Activated CD8-positive, alpha-beta T cell treated with anti-CD3 and anti-CD28 coated beads for 36 hours (primary cell): Measurements from ENCODE around the gene PEX14. TPM values are rescaled to one million over a fixed set of nuclear protein-coding genes. Genes with fewer than 3 reads are reported as not detected.

Source experiments
- ATAC-seq: fragments of 200-7000 bp; cut with Tn5 transposase; one replicate; pipeline ENCODE4 v1.10.0; 2021; ENCODE audit warnings: mild to moderate bottlenecking, moderate library complexity
- CTCF ChIA-PET: fragments of 350-600 bp; sonication (Branson Sonifier 250); formaldehyde crosslinking; loops from one replicate; lab custom pipeline; 2021; ENCODE audit warnings: antibody characterized with exemption; lab: Charles Lee
- POLR2A ChIA-PET: fragments of 350-600 bp; sonication (Branson Sonifier 250); formaldehyde crosslinking; loops from one replicate; lab custom pipeline; 2021; ENCODE audit warnings: antibody characterized with exemption; lab: Charles Lee
- DNase-seq: peaks from one replicate; pipeline ENCODE4 v3.0.0-alpha.2; 2020
- H3K27ac Mint-ChIP-seq: one replicate; pipeline ENCODE4 v1.8.0; 2021; ENCODE audit warnings: mild to moderate bottlenecking, mixed read lengths
- H3K27me3 Mint-ChIP-seq: one replicate; pipeline ENCODE4 v1.8.0; 2021; ENCODE audit warnings: mixed read lengths
- H3K36me3 Mint-ChIP-seq: one replicate; pipeline ENCODE4 v1.8.0; 2021; ENCODE audit warnings: low read depth, mixed read lengths
- H3K4me1 Mint-ChIP-seq: one replicate; pipeline ENCODE4 v1.8.0; 2021; ENCODE audit warnings: low read depth, mixed read lengths
- H3K4me3 Mint-ChIP-seq: one replicate; pipeline ENCODE4 v1.8.0; 2021; ENCODE audit warnings: mild to moderate bottlenecking, moderate library complexity, mixed read lengths
- H3K9me3 Mint-ChIP-seq: one replicate; pipeline ENCODE4 v1.8.0; 2021; ENCODE audit warnings: mixed read lengths
- intact Hi-C: fragments of 100-400 bp; cut with micrococcal nuclease; formaldehyde crosslinking; loops from one replicate; pipeline ENCODE4 v1.10.0; 2022
- total RNA-seq, 2 experiments: library from RNA; stranded (reverse); gene quantifications; one replicate each; pipeline ENCODE4 v1.2.3, GENCODE V29; 2021
- TF ChIP-seq, protein P1 (sequence below): fragments of 200-600 bp; IDR thresholded peaks from one replicate; pipeline ENCODE4 v1.8.0; 2022; ENCODE audit warnings: antibody characterized with exemption, mild to moderate bottlenecking

Gene PEX14
- total RNA-seq, 2 experiments from 2014 or later = 18.0 to 18.5 TPM

GRCh38 chr1:10667861-10668761, 193.4 kb downstream of the PEX14 start:
- no peaks in the 10 kb centered on the region for H3K4me1 Mint-ChIP-seq
- TF ChIP-seq, protein P1, sequence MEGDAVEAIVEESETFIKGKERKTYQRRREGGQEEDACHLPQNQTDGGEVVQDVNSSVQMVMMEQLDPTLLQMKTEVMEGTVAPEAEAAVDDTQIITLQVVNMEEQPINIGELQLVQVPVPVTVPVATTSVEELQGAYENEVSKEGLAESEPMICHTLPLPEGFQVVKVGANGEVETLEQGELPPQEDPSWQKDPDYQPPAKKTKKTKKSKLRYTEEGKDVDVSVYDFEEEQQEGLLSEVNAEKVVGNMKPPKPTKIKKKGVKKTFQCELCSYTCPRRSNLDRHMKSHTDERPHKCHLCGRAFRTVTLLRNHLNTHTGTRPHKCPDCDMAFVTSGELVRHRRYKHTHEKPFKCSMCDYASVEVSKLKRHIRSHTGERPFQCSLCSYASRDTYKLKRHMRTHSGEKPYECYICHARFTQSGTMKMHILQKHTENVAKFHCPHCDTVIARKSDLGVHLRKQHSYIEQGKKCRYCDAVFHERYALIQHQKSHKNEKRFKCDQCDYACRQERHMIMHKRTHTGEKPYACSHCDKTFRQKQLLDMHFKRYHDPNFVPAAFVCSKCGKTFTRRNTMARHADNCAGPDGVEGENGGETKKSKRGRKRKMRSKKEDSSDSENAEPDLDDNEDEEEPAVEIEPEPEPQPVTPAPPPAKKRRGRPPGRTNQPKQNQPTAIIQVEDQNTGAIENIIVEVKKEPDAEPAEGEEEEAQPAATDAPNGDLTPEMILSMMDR = no peak
- H3K36me3 Mint-ChIP-seq = no peaks in the 10 kb centered on the region
- H3K27me3 Mint-ChIP-seq = no peaks in the 10 kb centered on the region
- ATAC-seq (no peak), DNase-seq (no peak)
- H3K27ac Mint-ChIP-seq = no peak overlapping the region
- intact Hi-C loops = no loop called here
- H3K9me3 Mint-ChIP-seq = no peaks in the 10 kb centered on the region
- CTCF ChIA-PET = no interaction called here
- H3K4me3 Mint-ChIP-seq = no peak overlapping the region
- POLR2A ChIA-PET = interaction anchor here (0.9 kb wide), 1 partner anchor 11 kb away, joined by 3 read pairs; no protein-coding TSS in a partner anchor

DNA sequence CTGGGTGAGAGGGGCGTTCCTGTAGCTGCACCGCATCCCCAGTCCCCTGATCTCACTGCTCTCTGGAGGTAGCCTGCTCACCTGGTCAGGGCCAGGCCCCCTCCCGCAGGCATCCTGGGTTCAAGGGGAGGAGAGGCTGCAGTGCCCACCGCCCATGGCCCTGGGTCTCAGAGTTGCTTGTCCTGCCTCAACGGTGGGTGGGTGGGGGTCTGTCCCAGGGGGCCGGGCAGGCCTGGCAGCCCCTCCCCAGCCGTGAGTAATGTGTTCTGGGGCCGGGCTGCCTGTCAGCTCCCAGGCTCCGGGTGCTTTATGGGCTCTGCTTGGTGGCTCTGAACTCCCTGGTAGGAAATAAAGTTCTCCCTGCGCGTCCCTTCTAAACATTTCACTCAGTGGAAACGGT, 194.8 kb downstream of the PEX14 start:
- Mint-ChIP-seq H3K27me3 (no peaks in the 10 kb centered on the region), H3K9me3 (no peaks in the 10 kb centered on the region), H3K4me3 (no peak overlapping the region), H3K27ac (no peak overlapping the region), H3K4me1 (no peaks in the 10 kb centered on the region), H3K36me3 (no peaks in the 10 kb centered on the region)
- DNase-seq (no peak), ATAC-seq (no peak)
- TF ChIP-seq, protein P1 = no peak
- intact Hi-C loops = no loop called here
- POLR2A ChIA-PET = interaction anchor here (0.9 kb wide), 1 partner anchor 9 kb away, joined by 3 read pairs; no protein-coding TSS in a partner anchor
- CTCF ChIA-PET = no interaction called here

DNA sequence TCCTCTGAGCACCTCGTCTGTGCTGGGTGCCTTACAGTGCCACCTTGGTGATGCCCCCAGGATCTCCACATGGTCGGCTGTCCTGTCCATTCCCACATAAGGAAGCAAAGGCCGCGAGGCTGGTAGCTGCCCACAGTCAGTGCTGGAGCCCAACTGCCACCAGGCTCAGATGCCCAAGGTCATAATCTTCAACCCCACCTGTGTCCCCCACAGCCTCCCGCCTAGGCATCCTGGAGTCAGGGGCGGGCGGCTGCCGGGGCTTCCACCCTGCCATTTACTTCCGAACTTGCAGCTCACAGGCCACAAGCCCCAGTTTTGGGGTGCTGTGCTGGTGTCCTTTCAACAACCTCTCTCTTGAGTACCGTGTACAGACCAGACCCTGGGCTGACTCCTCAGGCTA, 195.4 kb downstream of the PEX14 start:
- H3K27me3 Mint-ChIP-seq = no peaks in the 10 kb centered on the region
- TF ChIP-seq, protein P1 = no peak
- ChIA-PET POLR2A (no interaction called here), CTCF (no interaction called here)
- ATAC-seq (no peak), DNase-seq (no peak)
- H3K36me3 Mint-ChIP-seq = no peaks in the 10 kb centered on the region
- H3K27ac Mint-ChIP-seq = no peak overlapping the region
- H3K9me3 Mint-ChIP-seq = no peaks in the 10 kb centered on the region
- H3K4me1 Mint-ChIP-seq = no peaks in the 10 kb centered on the region
- intact Hi-C loops = no loop called here
- H3K4me3 Mint-ChIP-seq = no peak overlapping the region

GRCh38 chr1:10671090-10671489, 196.3 kb downstream of the PEX14 start:
- CTCF ChIA-PET = no interaction called here
- intact Hi-C loops = no loop called here
- no peaks in the 10 kb centered on the region for H3K4me1 Mint-ChIP-seq

More at GRCh38 chr1:10671090-10671489, 196.3 kb downstream of the PEX14 start:
- no peaks in the 10 kb centered on the region for H3K36me3 Mint-ChIP-seq
- H3K27ac Mint-ChIP-seq = no peak overlapping the region
- no peak for ATAC-seq
- POLR2A ChIA-PET = no interaction called here
- TF ChIP-seq, protein P1 = no peak
- no peaks in the 10 kb centered on the region for H3K27me3 Mint-ChIP-seq
- H3K9me3 Mint-ChIP-seq = no peaks in the 10 kb centered on the region
- H3K4me3 Mint-ChIP-seq = no peak overlapping the region
- no peak for DNase-seq
